ENCODE results near the gene FAM210A. TPM values are rescaled to one million over a fixed set of nuclear protein-coding genes. Genes with fewer than 3 reads are reported as not detected.

Gene FAM210A
- total and polyA plus RNA-seq, 9 of the 15 experiments (the other 6 are each of a cell fraction or from before 2014, with no cell fraction given): 8.3 to 41.7 (median 19.1) TPM

DNA sequence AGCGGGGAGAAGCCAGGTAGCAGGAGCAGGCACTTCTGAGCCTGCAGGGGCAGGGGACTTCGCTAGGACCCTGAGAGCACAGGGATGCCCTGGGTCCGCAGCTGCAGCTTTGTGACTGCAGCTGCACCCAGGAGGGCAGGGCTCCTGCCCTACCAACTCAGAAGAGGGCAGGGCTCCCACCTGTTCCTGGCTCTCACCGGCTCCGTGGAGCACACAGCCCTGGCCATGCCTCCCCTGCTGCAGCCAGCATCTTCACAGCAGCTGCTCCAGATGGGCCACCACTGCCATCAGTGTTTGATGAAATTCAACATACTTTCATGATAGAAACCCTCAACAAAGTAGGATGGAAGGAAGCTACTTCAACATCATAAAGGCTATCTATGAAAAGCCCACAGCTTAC is 92.7 kb downstream of the FAM210A start (continued):
- TF ChIP-seq, protein P1, sequence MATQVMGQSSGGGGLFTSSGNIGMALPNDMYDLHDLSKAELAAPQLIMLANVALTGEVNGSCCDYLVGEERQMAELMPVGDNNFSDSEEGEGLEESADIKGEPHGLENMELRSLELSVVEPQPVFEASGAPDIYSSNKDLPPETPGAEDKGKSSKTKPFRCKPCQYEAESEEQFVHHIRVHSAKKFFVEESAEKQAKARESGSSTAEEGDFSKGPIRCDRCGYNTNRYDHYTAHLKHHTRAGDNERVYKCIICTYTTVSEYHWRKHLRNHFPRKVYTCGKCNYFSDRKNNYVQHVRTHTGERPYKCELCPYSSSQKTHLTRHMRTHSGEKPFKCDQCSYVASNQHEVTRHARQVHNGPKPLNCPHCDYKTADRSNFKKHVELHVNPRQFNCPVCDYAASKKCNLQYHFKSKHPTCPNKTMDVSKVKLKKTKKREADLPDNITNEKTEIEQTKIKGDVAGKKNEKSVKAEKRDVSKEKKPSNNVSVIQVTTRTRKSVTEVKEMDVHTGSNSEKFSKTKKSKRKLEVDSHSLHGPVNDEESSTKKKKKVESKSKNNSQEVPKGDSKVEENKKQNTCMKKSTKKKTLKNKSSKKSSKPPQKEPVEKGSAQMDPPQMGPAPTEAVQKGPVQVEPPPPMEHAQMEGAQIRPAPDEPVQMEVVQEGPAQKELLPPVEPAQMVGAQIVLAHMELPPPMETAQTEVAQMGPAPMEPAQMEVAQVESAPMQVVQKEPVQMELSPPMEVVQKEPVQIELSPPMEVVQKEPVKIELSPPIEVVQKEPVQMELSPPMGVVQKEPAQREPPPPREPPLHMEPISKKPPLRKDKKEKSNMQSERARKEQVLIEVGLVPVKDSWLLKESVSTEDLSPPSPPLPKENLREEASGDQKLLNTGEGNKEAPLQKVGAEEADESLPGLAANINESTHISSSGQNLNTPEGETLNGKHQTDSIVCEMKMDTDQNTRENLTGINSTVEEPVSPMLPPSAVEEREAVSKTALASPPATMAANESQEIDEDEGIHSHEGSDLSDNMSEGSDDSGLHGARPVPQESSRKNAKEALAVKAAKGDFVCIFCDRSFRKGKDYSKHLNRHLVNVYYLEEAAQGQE (IDR thresholded peaks at IDR 0.05; ENCODE audit: borderline replicate concordance): no peak
- TF ChIP-seq, protein P1 (CRISPR knock-in tag; IDR thresholded peaks at IDR 0.05; ENCODE audit: low read depth): no peak
- no peak for TF ChIP-seq TARDBP (IDR thresholded peaks at IDR 0.05)

Measured in K562 (cell line).